GM12873 (cell line): ENCODE data around the gene SSR2.

Experiments
- TF ChIP-seq, protein P1 (sequence below): IDR thresholded peaks from 2 replicates; pipeline ENCODE4 v1.5.1; 2012; ENCODE audit warnings: low read depth, mild to moderate bottlenecking, moderate library complexity, low read length, control low read depth; ENCODE audit not compliant: insufficient read depth; ENCODE audit errors: missing control alignments

The SSR2 gene

DNA sequence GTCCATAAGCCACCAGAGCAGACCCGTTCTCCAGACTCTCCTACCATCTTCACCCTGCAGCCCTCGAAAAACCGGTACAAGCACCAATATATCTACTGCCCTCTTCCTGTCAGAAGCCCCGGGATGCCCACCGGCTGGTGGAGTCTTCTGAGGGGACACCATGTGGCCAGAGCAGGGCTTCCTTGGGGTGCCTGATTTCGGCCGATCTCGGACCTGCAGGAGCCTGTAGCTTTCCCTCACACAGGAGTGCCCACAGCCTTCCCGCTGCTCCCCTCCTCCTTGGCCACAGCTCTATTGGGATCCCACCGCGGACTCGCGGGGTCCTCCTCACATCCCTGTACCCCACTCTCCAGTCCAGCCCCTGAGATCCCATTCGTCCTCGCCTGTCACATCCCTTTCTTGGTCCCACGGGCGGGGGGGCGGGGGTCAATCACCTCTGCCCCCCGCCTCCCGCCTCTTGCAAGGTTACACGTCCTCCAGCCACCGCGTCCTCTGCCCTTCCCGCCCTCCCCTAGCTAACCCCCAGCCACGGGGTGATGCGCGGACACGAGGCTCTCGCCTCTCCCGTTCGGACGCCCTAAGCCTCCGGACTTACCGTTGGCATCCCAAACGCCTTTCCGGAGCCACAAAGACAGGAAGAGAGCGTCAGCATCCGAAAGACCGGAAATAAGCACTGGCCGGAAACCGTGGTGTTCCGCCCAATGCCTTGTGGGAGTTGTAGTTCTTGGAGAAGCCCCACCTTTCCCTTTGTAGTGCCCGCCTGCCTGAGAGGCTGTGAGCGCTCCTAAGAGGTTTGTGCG is at the start of gene SSR2:
Gene SSR2 (minus strand): TSS at position 659 of the 800 bp plus-strand sequence. CDS start 784 bp downstream, outside the sequence.
- TF ChIP-seq, protein P1, sequence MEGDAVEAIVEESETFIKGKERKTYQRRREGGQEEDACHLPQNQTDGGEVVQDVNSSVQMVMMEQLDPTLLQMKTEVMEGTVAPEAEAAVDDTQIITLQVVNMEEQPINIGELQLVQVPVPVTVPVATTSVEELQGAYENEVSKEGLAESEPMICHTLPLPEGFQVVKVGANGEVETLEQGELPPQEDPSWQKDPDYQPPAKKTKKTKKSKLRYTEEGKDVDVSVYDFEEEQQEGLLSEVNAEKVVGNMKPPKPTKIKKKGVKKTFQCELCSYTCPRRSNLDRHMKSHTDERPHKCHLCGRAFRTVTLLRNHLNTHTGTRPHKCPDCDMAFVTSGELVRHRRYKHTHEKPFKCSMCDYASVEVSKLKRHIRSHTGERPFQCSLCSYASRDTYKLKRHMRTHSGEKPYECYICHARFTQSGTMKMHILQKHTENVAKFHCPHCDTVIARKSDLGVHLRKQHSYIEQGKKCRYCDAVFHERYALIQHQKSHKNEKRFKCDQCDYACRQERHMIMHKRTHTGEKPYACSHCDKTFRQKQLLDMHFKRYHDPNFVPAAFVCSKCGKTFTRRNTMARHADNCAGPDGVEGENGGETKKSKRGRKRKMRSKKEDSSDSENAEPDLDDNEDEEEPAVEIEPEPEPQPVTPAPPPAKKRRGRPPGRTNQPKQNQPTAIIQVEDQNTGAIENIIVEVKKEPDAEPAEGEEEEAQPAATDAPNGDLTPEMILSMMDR = no peak

DNA sequence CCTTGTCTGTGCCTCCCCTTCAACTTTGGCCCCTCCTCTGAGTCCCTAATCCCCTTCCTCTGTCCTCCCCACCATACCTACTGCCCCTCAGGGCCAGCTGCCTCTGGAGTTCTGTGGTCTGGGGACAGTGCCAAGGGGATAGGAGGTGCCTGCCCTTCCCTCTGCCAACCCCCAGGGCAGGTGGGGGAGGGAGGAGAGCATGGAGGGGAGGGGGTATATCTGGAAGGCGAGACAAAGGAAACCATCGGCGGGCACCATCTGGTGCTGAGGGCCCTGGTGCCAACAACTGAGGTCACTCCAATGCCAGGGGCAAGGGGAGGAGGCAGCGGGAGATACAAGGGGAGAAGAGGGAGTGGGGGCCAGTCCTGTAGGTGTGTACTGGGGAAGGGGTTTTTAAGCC is 49.8 kb upstream of the SSR2 start:
- TF ChIP-seq, protein P1 = no peak

DNA sequence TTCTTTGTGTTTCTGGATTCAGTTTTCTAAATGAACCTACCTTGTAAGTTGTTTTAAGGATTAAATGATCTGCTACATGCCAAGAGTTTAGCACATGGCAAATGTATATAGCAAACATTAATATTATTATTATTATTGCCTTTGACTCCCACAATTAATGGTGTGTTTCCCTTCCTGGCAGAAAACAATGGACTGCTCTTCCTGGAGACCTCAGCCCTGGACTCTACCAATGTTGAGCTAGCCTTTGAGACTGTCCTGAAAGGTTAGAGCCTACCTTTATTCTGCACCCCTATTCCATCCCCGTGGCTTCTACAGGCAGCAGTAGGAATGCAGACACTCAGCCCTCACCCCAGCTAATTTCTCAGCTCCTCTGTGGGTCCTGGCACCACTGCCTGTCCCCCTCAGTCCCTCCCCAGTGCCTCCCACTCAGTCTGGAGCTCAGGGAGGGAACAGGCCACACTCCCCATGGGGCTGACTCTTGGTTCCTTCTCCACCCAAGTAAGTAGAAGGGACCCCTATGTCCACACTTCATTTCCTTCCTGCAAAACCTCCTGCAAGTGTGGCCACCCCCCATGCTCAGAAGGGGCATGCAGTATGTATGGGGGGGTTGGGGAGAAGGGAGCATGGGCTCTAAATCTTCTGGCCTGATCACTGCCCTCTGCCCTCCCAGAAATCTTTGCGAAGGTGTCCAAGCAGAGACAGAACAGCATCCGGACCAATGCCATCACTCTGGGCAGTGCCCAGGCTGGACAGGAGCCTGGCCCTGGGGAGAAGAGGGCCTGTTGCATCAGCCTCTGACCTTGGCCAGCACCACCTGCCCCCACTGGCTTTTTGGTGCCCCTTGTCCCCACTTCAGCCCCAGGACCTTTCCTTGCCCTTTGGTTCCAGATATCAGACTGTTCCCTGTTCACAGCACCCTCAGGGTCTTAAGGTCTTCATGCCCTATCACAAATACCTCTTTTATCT is 49.0 kb upstream of the SSR2 start:
- TF ChIP-seq, protein P1 = no peak

DNA sequence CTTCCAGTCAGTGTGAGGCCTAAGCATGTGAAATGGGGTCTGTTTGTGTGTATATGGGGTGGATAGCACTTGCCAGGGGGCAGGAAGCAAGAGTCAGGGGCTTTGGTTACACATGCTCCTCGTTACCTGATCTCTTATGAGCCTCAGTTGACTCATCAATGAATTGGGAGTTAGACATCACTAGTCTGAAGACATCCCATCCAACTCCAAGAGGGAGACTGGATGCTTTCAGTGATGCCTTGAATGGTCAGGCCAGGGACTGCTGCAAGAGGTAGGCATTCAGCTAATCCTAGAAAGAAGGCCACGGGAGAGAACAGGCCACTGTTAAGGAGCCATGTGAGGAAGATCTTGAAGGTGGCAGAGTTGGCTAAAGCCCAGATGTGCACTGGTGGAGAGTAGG is 46.5 kb upstream of the SSR2 start:
- TF ChIP-seq, protein P1 = no peak

DNA sequence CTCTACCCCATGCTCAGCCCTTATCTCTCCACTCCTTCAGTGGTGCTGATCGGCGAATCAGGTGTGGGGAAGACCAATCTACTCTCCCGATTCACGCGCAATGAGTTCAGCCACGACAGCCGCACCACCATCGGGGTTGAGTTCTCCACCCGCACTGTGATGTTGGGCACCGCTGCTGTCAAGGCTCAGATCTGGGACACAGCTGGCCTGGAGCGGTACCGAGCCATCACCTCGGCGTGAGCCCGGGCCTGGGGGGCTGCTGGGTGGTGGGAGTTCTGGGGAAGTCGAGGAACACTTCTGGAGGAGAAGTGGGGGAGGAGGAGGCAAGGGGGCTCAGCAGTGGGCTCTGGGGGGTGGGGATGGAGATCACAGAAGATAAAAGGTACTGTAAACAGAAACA is 45.1 kb upstream of the SSR2 start:
- TF ChIP-seq, protein P1 = no peak

DNA sequence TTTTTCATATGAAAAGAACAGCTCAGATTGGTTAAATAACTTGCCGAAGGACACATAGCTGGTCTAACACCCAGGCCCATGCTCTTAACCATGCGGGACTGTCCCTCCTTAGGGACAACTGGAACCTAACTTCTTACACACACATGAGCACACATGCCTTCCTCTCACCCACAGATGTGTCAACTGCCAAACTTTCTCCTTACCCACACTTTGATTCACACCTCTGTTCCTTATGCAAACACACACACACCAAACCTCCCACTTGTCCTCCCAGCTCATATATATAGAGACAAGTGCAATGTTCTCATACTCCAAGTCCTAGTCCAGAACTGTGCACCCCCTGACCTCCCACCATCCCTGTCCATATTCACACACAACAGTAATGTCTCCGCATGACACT is 44.5 kb upstream of the SSR2 start:
- TF ChIP-seq, protein P1 = no peak

DNA sequence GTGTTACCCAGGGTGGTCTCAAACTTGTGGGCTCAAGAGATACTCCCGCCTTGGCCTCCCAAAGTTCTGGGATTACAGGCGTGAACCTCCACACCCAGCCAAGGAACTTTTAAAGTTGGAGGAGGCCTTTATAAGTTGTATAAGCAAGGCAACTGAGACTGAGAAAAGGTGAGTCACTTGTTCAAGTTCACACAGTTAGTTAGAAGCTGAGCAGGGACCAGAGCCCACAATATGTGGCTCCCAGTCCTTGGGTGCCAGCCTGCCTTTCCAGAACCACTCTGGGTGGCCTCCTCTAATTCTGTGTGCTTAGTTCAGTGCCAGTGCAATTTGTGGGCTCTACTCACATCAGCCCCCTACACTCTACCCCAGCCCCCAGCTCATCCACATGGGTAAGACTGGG is 43.9 kb upstream of the SSR2 start:
- TF ChIP-seq, protein P1 = no peak
